HepG2 (cell line): ENCODE data around the gene APOC4. TPM values are rescaled to one million over a fixed set of nuclear protein-coding genes. Genes with fewer than 3 reads are reported as not detected.

Source experiments
- ARNT ChIP-seq: fragments of 450-650 bp; IDR thresholded peaks from 2 replicates; pipeline ENCODE4 v1.6.1; 2017
- CBFB ChIP-seq: sonication (generic); formaldehyde crosslinking; IDR thresholded peaks from 2 replicates; pipeline ENCODE4 v1.4.0; 2020; ENCODE audit warnings: missing genetic modification reagents
- KDM4B ChIP-seq: sonication (generic); formaldehyde crosslinking; IDR thresholded peaks from 2 replicates; pipeline ENCODE4 v1.4.0; 2020; ENCODE audit warnings: missing genetic modification reagents
- PHB2 ChIP-seq: fragments of 450-650 bp; IDR thresholded peaks from 2 replicates; pipeline ENCODE4 v1.6.1; 2018; ENCODE audit not compliant: partially characterized antibody
- SAFB2 ChIP-seq: sonication (generic); formaldehyde crosslinking; IDR thresholded peaks from 2 replicates; pipeline ENCODE4 v1.5.1; 2020; ENCODE audit warnings: missing genetic modification reagents, low read depth, mild to moderate bottlenecking, borderline replicate concordance
- SNAPC2 ChIP-seq: sonication (generic); formaldehyde crosslinking; IDR thresholded peaks from 2 replicates; pipeline ENCODE4 v1.8.1; 2022; ENCODE audit warnings: mild to moderate bottlenecking, missing genetic modification reagents
- SNAPC5 ChIP-seq: sonication (generic); formaldehyde crosslinking; IDR thresholded peaks from 2 replicates; pipeline ENCODE4 v1.8.1; 2023; ENCODE audit warnings: mild to moderate bottlenecking, missing genetic modification reagents, borderline replicate concordance
- SRSF4 ChIP-seq: fragments of 200-400 bp; formaldehyde crosslinking; IDR thresholded peaks from one replicate; pipeline ENCODE4 v1.6.1; 2018; ENCODE audit warnings: mild to moderate bottlenecking, low read depth, low read length, moderate library complexity; ENCODE audit not compliant: poor library complexity, severe bottlenecking
- TFDP1 ChIP-seq: IDR thresholded peaks from 2 replicates; pipeline ENCODE4 v1.6.1; 2016; ENCODE audit warnings: missing compliant biosample characterization, missing genetic modification reagents, borderline replicate concordance
- ZBTB46 ChIP-seq: sonication (generic); formaldehyde crosslinking; IDR thresholded peaks from 2 replicates; pipeline ENCODE4 v1.4.0; 2020; ENCODE audit warnings: mild to moderate bottlenecking, missing genetic modification reagents, borderline replicate concordance
- ZHX2 ChIP-seq, 2 experiments: sonication (generic) in 1 of 2; formaldehyde crosslinking in 1 of 2; IDR thresholded peaks; 2 replicates each; pipeline versions ENCODE4 v1.6.1 to v1.9.0; 2014 to 2022; ENCODE audit warnings: antibody characterized with exemption in 1 of 2, borderline replicate concordance in 1 of 2, inconsistent platforms in 1 of 2, low read depth in 1 of 2, missing genetic modification reagents in 1 of 2
- ZNF563 ChIP-seq: sonication (generic); formaldehyde crosslinking; IDR thresholded peaks from 2 replicates; pipeline ENCODE4 v1.8.0; 2022; ENCODE audit warnings: mild to moderate bottlenecking, moderate library complexity, missing genetic modification reagents
- ZNF639 ChIP-seq: conservative IDR thresholded peaks from 2 replicates; pipeline ENCODE4 v1.6.1; 2018; ENCODE audit warnings: missing genetic modification reagents
- ZNF772 ChIP-seq: sonication (generic); formaldehyde crosslinking; IDR thresholded peaks from 2 replicates; pipeline ENCODE4 v1.5.0; 2020; ENCODE audit warnings: mild to moderate bottlenecking, missing genetic modification reagents
- ZNF788 ChIP-seq: sonication (generic); formaldehyde crosslinking; IDR thresholded peaks from 2 replicates; pipeline ENCODE4 v1.5.0; 2020; ENCODE audit warnings: mild to moderate bottlenecking, missing genetic modification reagents, borderline replicate concordance
- polyA plus RNA-seq, 8 experiments: library from polyadenylated mRNA; depleted of rRNA in 3 of 8; stranded (reverse) in 7 of 8; unstranded in 1 of 8; fragments of >200 nt; fragmentation: Illumina TruSeq in 4 of 8; extraction: Trizol in 4 of 8; gene quantifications; 2 replicates each; pipeline versions ENCODE4 v1.2.1 to v1.2.3, GENCODE V29; 2011 to 2016; ENCODE audit warnings: low read depth in 4 of 8, missing spikeins in 1 of 8, mixed read lengths in 1 of 8; ENCODE audit not compliant: insufficient read depth in 1 of 8
- total RNA-seq, 5 experiments: library from RNA; depleted of rRNA; stranded (reverse); fragments of >200 nt; fragmentation: Illumina TruSeq; extraction: Trizol; gene quantifications; 2 replicates each; pipeline ENCODE4 v1.2.3, GENCODE V29; 2016; ENCODE audit warnings: low read depth in 1 of 5

Gene APOC4
- total and polyA plus RNA-seq, 2 of the 13 experiments (the other 11 are each of a cell fraction or from before 2014, with no cell fraction given) = 0.46 TPM; not detected in 1

GRCh38 chr19:44905437-44906160, 36.4 kb upstream of the APOC4 start, which contains the start of gene APOE (continued):
- TF ChIP-seq ZNF563 (CRISPR knock-in tag) (peak; percentile 62; the same call in 1 of the 2 replicates), TFDP1 (0 out of 2 replicates have a peak, but pooled peaks have one; percentile 17), ZNF639 (CRISPR knock-in tag) (no peak), ZNF772 (CRISPR knock-in tag) (no peak), SNAPC5 (CRISPR knock-in tag) (0 out of 2 replicates have a peak, but pooled peaks have one; percentile 38), SAFB2 (CRISPR knock-in tag) (no peak), ZBTB46 (peak; percentile 83; the same call in 1 of the 2 replicates), ZNF788 (CRISPR knock-in tag) (peak; percentile 21; the same call in 1 of the 2 replicates), PHB2 (no peak), KDM4B (CRISPR knock-in tag) (no peak), CBFB (CRISPR knock-in tag) (no peak), ZHX2 (IDR thresholded peaks at IDR 0.05; ENCODE audit: low read depth) (no peak), ZHX2 (CRISPR knock-in tag; IDR thresholded peaks at IDR 0.05; ENCODE audit: borderline replicate concordance) (no peak; the same call in 1 of the 2 replicates), SRSF4 (no peak), ARNT (no peak), SNAPC2 (CRISPR knock-in tag) (0 out of 2 replicates have a peak, but pooled peaks have one; percentile 68)
